GM18526 (cell line): ENCODE data around the gene BSPRY.

Source experiments
- POLR2A ChIP-seq: IDR thresholded peaks from 3 replicates; pipeline ENCODE4 v1.6.1; 2011; ENCODE audit not compliant: insufficient read length; ENCODE audit errors: extremely low read depth

Gene BSPRY

GRCh38 chr9:113397203-113397631 is 47.9 kb downstream of the BSPRY start:
- TF ChIP-seq POLR2A = no peak

- TF ChIP-seq POLR2A = no peak
Observed at GRCh38 chr9:113398796-113399195, 49.5 kb downstream of the BSPRY start.

GRCh38 chr9:113399646-113400200 is 50.4 kb downstream of the BSPRY start:
- no peak for TF ChIP-seq POLR2A

GRCh38 chr9:113401027-113401792 is 51.9 kb downstream of the BSPRY start, which contains the start of gene ALAD:
ALAD (minus strand) TSS chr9:113401284; CDS start chr9:113393559, 7,725 bp downstream.
- peak; percentile 70 for TF ChIP-seq POLR2A

- TF ChIP-seq POLR2A = no peak
Observed at GRCh38 chr9:113403646-113404045, 54.3 kb downstream of the BSPRY start.

GRCh38 chr9:113409481-113409880 is 60.1 kb downstream of the BSPRY start:
- no peak for TF ChIP-seq POLR2A

- TF ChIP-seq POLR2A = no peak
Observed at GRCh38 chr9:113409883-113410206, 60.5 kb downstream of the BSPRY start.

- TF ChIP-seq POLR2A = peak; percentile 82
Observed at GRCh38 chr9:113410207-113410864, 61.0 kb downstream of the BSPRY start, which contains the start of the genes C9orf43 and POLE3. C9orf43 (plus strand) TSS chr9:113410747; CDS start chr9:113413494, 2,747 bp downstream. POLE3 (minus strand) TSS chr9:113410675; CDS start chr9:113410293, 382 bp downstream.

GRCh38 chr9:113416149-113416721 is 66.9 kb downstream of the BSPRY start:
- peak; percentile 15 for TF ChIP-seq POLR2A

GRCh38 chr9:113417370-113417769 is 68.0 kb downstream of the BSPRY start:
- no peak for TF ChIP-seq POLR2A
